ENCODE results near the gene SPSB4.

DNA sequence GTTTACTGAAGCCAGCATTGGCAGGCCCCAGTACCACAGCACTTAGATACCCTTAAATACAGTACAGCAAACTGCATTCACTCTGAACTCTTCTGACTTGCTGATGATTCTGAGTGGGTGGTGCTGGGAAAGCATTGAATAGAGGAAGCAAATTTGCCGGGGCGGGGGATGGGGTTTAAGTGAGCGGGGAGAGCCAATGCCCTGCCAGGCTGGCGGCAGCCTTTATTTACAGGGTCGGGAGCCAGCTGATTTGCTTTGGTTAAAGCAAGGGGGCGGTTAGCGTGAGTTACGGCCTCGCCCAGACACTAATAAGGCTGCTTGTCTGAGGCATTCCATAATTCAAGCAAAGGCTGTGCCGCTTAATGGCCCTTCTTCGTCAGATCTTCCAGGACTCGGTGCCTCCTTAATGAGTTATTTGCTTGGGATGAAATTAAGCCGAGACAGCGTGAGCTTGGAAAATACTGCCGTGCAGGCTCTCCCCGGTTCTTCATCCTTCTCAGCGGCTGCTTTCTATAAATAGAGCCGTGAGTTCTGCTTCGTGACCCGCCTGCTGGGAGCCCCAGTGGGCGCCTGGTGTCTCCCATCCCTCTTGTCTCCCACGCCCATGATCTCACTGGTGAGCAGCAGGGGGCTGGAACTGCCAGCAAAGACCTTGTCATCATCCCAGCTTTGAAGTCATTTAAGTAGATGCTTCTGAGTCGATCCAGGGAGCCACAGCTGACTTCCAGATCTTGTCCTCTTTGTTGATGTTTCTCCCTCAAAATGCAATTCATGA is 25.8 kb downstream of the SPSB4 start:
- TF ChIP-seq TEAD4 (IDR thresholded peaks at IDR 0.05; ENCODE audit: low read depth, low read length) (no peak), CTCF (IDR thresholded peaks at IDR 0.05; ENCODE audit: control extremely low read depth in 1 of 3, insufficient read depth in 1 of 3, low read depth in 1 of 3, low read length in 3 of 3) (no peak), ZNF274 (IDR thresholded peaks at IDR 0.05; ENCODE audit: borderline replicate concordance, extremely low read depth, low read length) (no peak), RNF2 (IDR thresholded peaks at IDR 0.05; ENCODE audit: borderline replicate concordance, low read depth, low read length, missing control alignments, poor library complexity, severe bottlenecking) (no peak), SP1 (IDR thresholded peaks at IDR 0.05; ENCODE audit: low read depth, low read length) (no peak), CHD1 (IDR thresholded peaks at IDR 0.05; ENCODE audit: low read depth, low read length) (no peak), POLR2AphosphoS5 (IDR thresholded peaks at IDR 0.05; ENCODE audit: low read depth, low read length) (no peak), POLR2A (IDR thresholded peaks at IDR 0.05; ENCODE audit: control extremely low read depth in 1 of 2, low read depth in 2 of 2, low read length in 2 of 2) (no peak), KDM5A (IDR thresholded peaks at IDR 0.05; ENCODE audit: low read length) (no peak), EZH2 (IDR thresholded peaks at IDR 0.05; ENCODE audit: low read depth, low read length, severe bottlenecking) (no peak), TAF7 (optimal IDR thresholded peaks at IDR 0.05; ENCODE audit: borderline replicate concordance, low read depth, low read length) (no peak)
- TF ChIP-seq, protein P1, sequence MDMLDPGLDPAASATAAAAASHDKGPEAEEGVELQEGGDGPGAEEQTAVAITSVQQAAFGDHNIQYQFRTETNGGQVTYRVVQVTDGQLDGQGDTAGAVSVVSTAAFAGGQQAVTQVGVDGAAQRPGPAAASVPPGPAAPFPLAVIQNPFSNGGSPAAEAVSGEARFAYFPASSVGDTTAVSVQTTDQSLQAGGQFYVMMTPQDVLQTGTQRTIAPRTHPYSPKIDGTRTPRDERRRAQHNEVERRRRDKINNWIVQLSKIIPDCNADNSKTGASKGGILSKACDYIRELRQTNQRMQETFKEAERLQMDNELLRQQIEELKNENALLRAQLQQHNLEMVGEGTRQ (IDR thresholded peaks at IDR 0.05; ENCODE audit: low read length) = no peak
- TF ChIP-seq, protein P2, sequence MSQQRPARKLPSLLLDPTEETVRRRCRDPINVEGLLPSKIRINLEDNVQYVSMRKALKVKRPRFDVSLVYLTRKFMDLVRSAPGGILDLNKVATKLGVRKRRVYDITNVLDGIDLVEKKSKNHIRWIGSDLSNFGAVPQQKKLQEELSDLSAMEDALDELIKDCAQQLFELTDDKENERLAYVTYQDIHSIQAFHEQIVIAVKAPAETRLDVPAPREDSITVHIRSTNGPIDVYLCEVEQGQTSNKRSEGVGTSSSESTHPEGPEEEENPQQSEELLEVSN (IDR thresholded peaks at IDR 0.05) = no peak
- TF ChIP-seq, protein P3, sequence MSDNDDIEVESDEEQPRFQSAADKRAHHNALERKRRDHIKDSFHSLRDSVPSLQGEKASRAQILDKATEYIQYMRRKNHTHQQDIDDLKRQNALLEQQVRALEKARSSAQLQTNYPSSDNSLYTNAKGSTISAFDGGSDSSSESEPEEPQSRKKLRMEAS (IDR thresholded peaks at IDR 0.05) = no peak

Data from H1 (cell line).